Measurements from ENCODE around the gene NUDT21. TPM values are rescaled to one million over a fixed set of nuclear protein-coding genes. Genes with fewer than 3 reads are reported as not detected.

Gene NUDT21
- total RNA-seq, 1 donor from 2014 or later: 313 TPM

Other genes starting within 250 kb of the NUDT21 start
- 57.2 and 64.3 TPM in 2 replicates for gene AMFR, start 25.8 kb downstream of the NUDT21 start, total RNA-seq
- gene OGFOD1, start 222 bp upstream of the NUDT21 start, total RNA-seq: 87.9 and 90.9 TPM in 2 replicates
- 7.4 and 12.3 TPM in 2 replicates for gene BBS2, start 68.7 kb upstream of the NUDT21 start, total RNA-seq
- gene MT4, start 113.7 kb upstream of the NUDT21 start, total RNA-seq: not detected in 2 replicates
- 1.9 and 2.7 TPM in 2 replicates for gene MT3, start 138.2 kb upstream of the NUDT21 start, total RNA-seq
- gene MT2A, start 157.3 kb upstream of the NUDT21 start, total RNA-seq: 348 and 365 TPM in 2 replicates
- 135 TPM in 2 replicates for gene MT1E, start 174.4 kb upstream of the NUDT21 start, total RNA-seq
- gene MT1M, start 181.3 kb upstream of the NUDT21 start, total RNA-seq: not detected in 2 replicates
- gene MT1A, start 187.3 kb upstream of the NUDT21 start, total RNA-seq: 0.60 and 4.1 TPM in 2 replicates
- not detected in 2 replicates for gene MT1B, start 200.6 kb upstream of the NUDT21 start, total RNA-seq
- 4.3 and 5.2 TPM in 2 replicates for gene MT1F, start 206.6 kb upstream of the NUDT21 start, total RNA-seq
- 28.5 and 29.1 TPM in 2 replicates for gene MT1G, start 216.7 kb upstream of the NUDT21 start, total RNA-seq
- 1.4 TPM in 1 of 2 replicates, not detected in the other for gene MT1H, start 218.5 kb upstream of the NUDT21 start, total RNA-seq
- 60.7 and 70.4 TPM in 2 replicates for gene MT1X, start 231.1 kb upstream of the NUDT21 start, total RNA-seq

Data from activated T-helper 1 cell treated with anti-CD3 and anti-CD28 coated beads, Interleukin-12 subunit alpha, Interleukin-12 subunit beta, Interleukin-2, Interleukin-4 antibody, amounts not matched to agents 30 ng/mL and 10 ng/mL and 1 ng/mL, durations not matched to agents 14 hours and 24 hours and 36 hours (primary cell).